B cell (primary cell): ENCODE results near the gene IFT52. TPM values are rescaled to one million over a fixed set of nuclear protein-coding genes. Genes with fewer than 3 reads are reported as not detected.

Source experiments
- ATAC-seq: fragments of 200-7000 bp; cut with Tn5 transposase; one replicate; pipeline ENCODE4 v1.10.0; 2021; ENCODE audit warnings: low read depth, mild to moderate bottlenecking, moderate number of reproducible peaks, moderate library complexity
- CTCF ChIA-PET: fragments of 350-600 bp; sonication (Branson Sonifier 250); formaldehyde crosslinking; loops from one replicate; lab custom pipeline; 2021; ENCODE audit warnings: antibody characterized with exemption, inconsistent platforms; lab: Charles Lee
- POLR2A ChIA-PET: fragments of 350-600 bp; sonication (Branson Sonifier 250); formaldehyde crosslinking; loops from one replicate; lab custom pipeline; 2021; ENCODE audit warnings: antibody characterized with exemption; lab: Charles Lee
- DNase-seq: peaks from one replicate; pipeline ENCODE4 v3.0.0; 2013
- H2AFZ ChIP-seq: 2 replicates; pipeline ENCODE4 v1.6.1; 2012; ENCODE audit warnings: mild to moderate bottlenecking, low read depth, low read length; ENCODE audit not compliant: insufficient read depth, poor library complexity, severe bottlenecking
- H3K27ac ChIP-seq, 2 donors: 1 replicate in 1 of 2; 2 replicates in 1 of 2; pipeline ENCODE4 v1.5.1; 2012 to 2013; ENCODE audit warnings: low read length in 2 of 2, mild to moderate bottlenecking in 2 of 2, moderate library complexity in 1 of 2
- H3K27me3 ChIP-seq, 4 experiments: fragments of 200-600 bp in 1 of 4; sonication (generic) in 1 of 4; replicated peaks in 1 of 4; 1 replicate in 2 of 4; 2 replicates in 2 of 4; pipeline versions ENCODE4 v1.6.1 to v1.7.0; 2013 to 2016; ENCODE audit warnings: low read length in 3 of 4, mild to moderate bottlenecking in 2 of 4, mixed read lengths in 1 of 4, moderate library complexity in 1 of 4; ENCODE audit not compliant: insufficient read depth in 4 of 4, control insufficient read depth in 3 of 4; ENCODE audit errors: control extremely low read depth in 1 of 4
- H3K36me3 ChIP-seq, 2 experiments: replicated peaks in 1 of 2; 1 replicate in 1 of 2; 2 replicates in 1 of 2; pipeline versions ENCODE4 v1.6.1 to v1.7.1; 2013; ENCODE audit warnings: low read length in 1 of 2; ENCODE audit not compliant: insufficient read depth in 2 of 2, control insufficient read depth in 1 of 2; ENCODE audit errors: control extremely low read depth in 1 of 2, extremely low read depth in 1 of 2
- H3K4me1 ChIP-seq, 2 donors: fragments of 200-600 bp in 1 of 2; sonication (generic) in 1 of 2; 1 replicate in 1 of 2; 2 replicates in 1 of 2; pipeline versions ENCODE4 v1.5.1 to v1.6.1; 2013 to 2017; ENCODE audit warnings: low read length in 2 of 2; ENCODE audit not compliant: control insufficient read depth in 2 of 2, insufficient read depth in 2 of 2
- H3K4me2 ChIP-seq: replicated peaks from 2 replicates; pipeline ENCODE3; 2012; ENCODE audit warnings: mild to moderate bottlenecking, low read depth, low read length; ENCODE audit not compliant: poor library complexity, severe bottlenecking
- H3K4me3 ChIP-seq, 5 experiments: fragments of 200-600 bp in 1 of 5; sonication (generic) in 1 of 5; 1 replicate in 3 of 5; 2 replicates in 2 of 5; pipeline versions ENCODE4 v1.5.1 to v1.7.0; 2011 to 2016; ENCODE audit warnings: low read length in 4 of 5, mild to moderate bottlenecking in 4 of 5, low read depth in 2 of 5, control low read depth in 1 of 5, moderate library complexity in 1 of 5; ENCODE audit not compliant: insufficient read depth in 1 of 5; ENCODE audit errors: control extremely low read depth in 1 of 5, extremely low read depth in 1 of 5
- H3K79me2 ChIP-seq: fragments of 200-600 bp; sonication (generic); one replicate; pipeline ENCODE4 v1.6.0; 2016; ENCODE audit warnings: low read length; ENCODE audit not compliant: control insufficient read depth, insufficient read depth
- H3K9ac ChIP-seq: fragments of 200-600 bp; sonication (generic); 2 replicates; pipeline ENCODE4 v1.6.1; 2017; ENCODE audit warnings: mild to moderate bottlenecking, low read length, moderate library complexity
- H3K9me3 ChIP-seq, 3 donors: one replicate each; pipeline versions ENCODE4 v1.6.1 to v1.7.1; 2013; ENCODE audit warnings: low read length in 2 of 3; ENCODE audit not compliant: control insufficient read depth in 2 of 3, insufficient read depth in 1 of 3; ENCODE audit errors: control extremely low read depth in 1 of 3
- H4K20me1 ChIP-seq: 2 replicates; pipeline ENCODE4 v1.6.0; 2012; ENCODE audit warnings: mild to moderate bottlenecking, low read length; ENCODE audit not compliant: insufficient read depth, control insufficient read depth, poor library complexity, severe bottlenecking
- H3K27ac Mint-ChIP-seq: one replicate; pipeline ENCODE4 v1.8.0; 2021; ENCODE audit warnings: mixed read lengths
- H3K27me3 Mint-ChIP-seq: one replicate; pipeline ENCODE4 v1.8.0; 2021; ENCODE audit warnings: mixed read lengths
- H3K4me1 Mint-ChIP-seq: one replicate; pipeline ENCODE4 v1.8.0; 2021; ENCODE audit warnings: mixed read lengths
- H3K4me3 Mint-ChIP-seq: one replicate; pipeline ENCODE4 v1.8.0; 2021; ENCODE audit warnings: mixed read lengths
- H3K9me3 Mint-ChIP-seq: one replicate; pipeline ENCODE4 v1.8.0; 2022; ENCODE audit warnings: mixed read lengths; ENCODE audit not compliant: insufficient read depth
- CTCF ChIP-seq: fragments of 200-600 bp; IDR thresholded peaks from one replicate; pipeline ENCODE4 v1.8.0; 2022; ENCODE audit warnings: antibody characterized with exemption, mild to moderate bottlenecking
- EZH2 ChIP-seq: IDR thresholded peaks from 2 replicates; pipeline ENCODE4 v1.6.1; 2012; ENCODE audit warnings: borderline replicate concordance, low read depth, mild to moderate bottlenecking, moderate library complexity, low read length; ENCODE audit not compliant: insufficient read depth, poor library complexity, severe bottlenecking
- WGBS: methylation state at CpG from one replicate; pipeline ENCODE4 v1.1.5; 2013; ENCODE audit warnings: missing lambda C conversion rate; ENCODE audit not compliant: insufficient coverage; 5-methylcytosine and 5-hydroxymethylcytosine counted together
- intact Hi-C: fragments of 100-400 bp; cut with micrococcal nuclease; formaldehyde crosslinking; loops from one replicate; pipeline ENCODE4 v1.10.0; 2022
- polyA plus RNA-seq: library from polyadenylated mRNA; depleted of rRNA; stranded (reverse); fragments of >200 nt; gene quantifications from 2 replicates; pipeline ENCODE4 v1.2.3, GENCODE V29; 2012
- total RNA-seq, 2 donors: library from RNA; stranded (reverse); fragments of 120-200 nt in 1 of 2; gene quantifications; 1 replicate in 1 of 2; 2 replicates in 1 of 2; pipeline versions ENCODE4 v1.2.3 to v1.2.4, GENCODE V29; 2013 to 2022

The IFT52 gene
- total and polyA plus RNA-seq, 2 donors (not counting 1 experiment from before 2014, with no cell fraction given): 16.7 to 18.4 TPM

GRCh38 chr20:43576108-43576507, 14.6 kb upstream of the IFT52 start:
- Mint-ChIP-seq H3K9me3 (no peaks in the 10 kb centered on the region), H3K27me3 (no peaks in the 10 kb centered on the region), H3K4me1 (no peaks in the 10 kb centered on the region), H3K4me3 (no peak overlapping the region), H3K27ac (no peak overlapping the region)
- WGBS: 78% methylated on average over 10 of the region's 10 CpGs
- H2AFZ ChIP-seq: no peak overlapping the region
- intact Hi-C loops: no loop called here
- H3K27ac ChIP-seq: no peak overlapping the region
- H3K4me1 ChIP-seq: no peaks in the 10 kb centered on the region
- no peaks in the 10 kb centered on the region for H4K20me1 ChIP-seq
- DNase-seq (no peak), ATAC-seq (no peak)
- H3K9me3 ChIP-seq: no peaks in the 10 kb centered on the region
- no peaks in the 10 kb centered on the region for H3K27me3 ChIP-seq
- TF ChIP-seq EZH2 (no peak), CTCF (no peak)
- no peaks in the 10 kb centered on the region for H3K36me3 ChIP-seq
- no peak overlapping the region for H3K4me3 ChIP-seq
- POLR2A ChIA-PET: no interaction called here
- no peak overlapping the region for H3K4me2 ChIP-seq
- CTCF ChIA-PET: interaction anchor here (0.8 to 1.0 kb wide), 2 partner anchors 12 to 35 kb away, joined by 3 read pairs; no protein-coding TSS in a partner anchor
- no peaks in the 10 kb centered on the region for H3K79me2 ChIP-seq
- no peak overlapping the region for H3K9ac ChIP-seq

- no peak overlapping the region for H3K4me2 ChIP-seq
- intact Hi-C loops: no loop called here
- no peak overlapping the region for H2AFZ ChIP-seq
- ChIA-PET POLR2A (no interaction called here), CTCF (interaction anchor here (1.1 kb wide), 1 partner anchor 112 kb away, joined by 3 read pairs; no protein-coding TSS in a partner anchor)
- no peaks in the 10 kb centered on the region for H3K36me3 ChIP-seq
- no peaks in the 10 kb centered on the region for H3K27me3 ChIP-seq
- H3K9me3 Mint-ChIP-seq: no peaks in the 10 kb centered on the region
- H3K4me1 Mint-ChIP-seq: no peaks in the 10 kb centered on the region
- H3K27ac Mint-ChIP-seq: no peak overlapping the region
- no peaks in the 10 kb centered on the region for H3K9me3 ChIP-seq
- DNase-seq: no peak
- 86% methylated on average over 1 of the region's 7 CpGs for WGBS
- H3K27me3 Mint-ChIP-seq: no peaks in the 10 kb centered on the region
- no peak overlapping the region for H3K27ac ChIP-seq
- H3K4me3 ChIP-seq: no peak overlapping the region
- no peaks in the 10 kb centered on the region for H3K4me1 ChIP-seq
- no peak for ATAC-seq
- TF ChIP-seq CTCF (no peak), EZH2 (no peak)
- no peak overlapping the region for H3K9ac ChIP-seq
- no peaks in the 10 kb centered on the region for H4K20me1 ChIP-seq
- no peak overlapping the region for H3K4me3 Mint-ChIP-seq
- H3K79me2 ChIP-seq: no peaks in the 10 kb centered on the region
Measured at GRCh38 chr20:43579861-43580793, 10.6 kb upstream of the IFT52 start.
